SK-N-SH (cell line): ENCODE measurements around the gene PTPRB. TPM values are rescaled to one million over a fixed set of nuclear protein-coding genes. Genes with fewer than 3 reads are reported as not detected.
A peak's percentile ranks its signal among the peaks of the same experiment; 100 is the strongest.

ENCODE experiments used
- CTCF ChIA-PET: fragments of 300-600, 350-600 bp; formaldehyde crosslinking; extraction: SDS; loops from one replicate; lab custom pipeline; 2021; lab: Yijun Ruan, JAX
- POLR2A ChIA-PET: fragments of 350-600 bp; sonication (Branson Sonifier 250); formaldehyde crosslinking; extraction: SDS; loops from one replicate; lab custom pipeline; 2020; ENCODE audit warnings: antibody characterized with exemption, inconsistent platforms; lab: Yijun Ruan, JAX
- DNase-seq: peaks from one replicate; pipeline ENCODE4 v3.0.0; 2012
- H2AFZ ChIP-seq: fragments of 200-600 bp; sonication (generic); 2 replicates; pipeline ENCODE4 v1.8.1; 2016; ENCODE audit warnings: antibody characterized with exemption, mild to moderate bottlenecking, low read depth
- H3F3A ChIP-seq: fragments of 200-600 bp; sonication (generic); replicated peaks from 2 replicates; pipeline ENCODE3; 2016; ENCODE audit warnings: antibody characterized with exemption, mild to moderate bottlenecking; ENCODE audit not compliant: insufficient read depth
- H3K27ac ChIP-seq, 2 experiments: fragments of 200-500 bp in 1 of 2; fragments of 200-600 bp in 1 of 2; sonication (Bioruptor generic) in 1 of 2; sonication (generic), shearing (Covaris generic) in 1 of 2; 2 replicates each; pipeline versions ENCODE4 v1.5.1 to v1.6.1; 2014 to 2016; ENCODE audit warnings: low read depth in 2 of 2, inconsistent platforms in 1 of 2, low read length in 1 of 2, mild to moderate bottlenecking in 1 of 2, mixed read lengths in 1 of 2
- H3K27me3 ChIP-seq: fragments of 200-600 bp; sonication (generic), shearing (Covaris generic); 2 replicates; pipeline ENCODE4 v1.6.1; 2016; ENCODE audit warnings: mixed run types; ENCODE audit not compliant: insufficient read depth
- H3K36me3 ChIP-seq, 2 experiments: fragments of 200-500 bp in 1 of 2; fragments of 200-600 bp in 1 of 2; sonication (Bioruptor generic) in 1 of 2; sonication (generic) in 1 of 2; replicated peaks in 1 of 2; 2 replicates each; pipeline versions ENCODE3 to v1.5.1; 2014 to 2016; ENCODE audit warnings: low read length in 1 of 2, mild to moderate bottlenecking in 1 of 2; ENCODE audit not compliant: insufficient read depth in 2 of 2, control insufficient read depth in 1 of 2
- H3K4me1 ChIP-seq, 2 experiments: fragments of 200-500 bp in 1 of 2; fragments of 200-600 bp in 1 of 2; sonication (Bioruptor generic) in 1 of 2; sonication (generic), shearing (Covaris generic) in 1 of 2; 2 replicates each; pipeline versions ENCODE4 v1.5.1 to v1.6.1; 2014 to 2016; ENCODE audit warnings: low read depth in 1 of 2, low read length in 1 of 2, mixed run types in 1 of 2; ENCODE audit not compliant: insufficient read depth in 2 of 2, control insufficient read depth in 1 of 2
- H3K4me2 ChIP-seq: fragments of 200-600 bp; sonication (generic), shearing (Covaris generic); 2 replicates; pipeline ENCODE4 v1.6.1; 2017; ENCODE audit warnings: mixed run types
- H3K4me3 ChIP-seq, 2 experiments: fragments of 200-500 bp in 1 of 2; fragments of 200-600 bp in 1 of 2; sonication (Bioruptor generic) in 1 of 2; sonication (generic), shearing (Covaris generic) in 1 of 2; 2 replicates each; pipeline versions ENCODE4 v1.5.1 to v1.8.1; 2014 to 2016; ENCODE audit warnings: low read depth in 2 of 2, inconsistent platforms in 1 of 2, low read length in 1 of 2, mild to moderate bottlenecking in 1 of 2, mixed read lengths in 1 of 2, moderate library complexity in 1 of 2
- H3K79me2 ChIP-seq: fragments of 200-600 bp; sonication (generic); 2 replicates; pipeline ENCODE4 v1.8.1; 2017; ENCODE audit warnings: mild to moderate bottlenecking; ENCODE audit not compliant: insufficient read depth
- H3K9ac ChIP-seq: fragments of 200-600 bp; sonication (generic); 2 replicates; pipeline ENCODE4 v1.6.1; 2017; ENCODE audit warnings: mixed run types
- H3K9me2 ChIP-seq: fragments of 200-600 bp; sonication (generic); 2 replicates; pipeline ENCODE4 v1.6.1; 2017; ENCODE audit warnings: mixed run types
- H3K9me3 ChIP-seq: fragments of 200-600 bp; sonication (generic); 2 replicates; pipeline ENCODE4 v1.6.1; 2017; ENCODE audit warnings: mixed run types, mild to moderate bottlenecking, moderate library complexity
- H4K20me1 ChIP-seq: fragments of 200-600 bp; sonication (generic); 2 replicates; pipeline ENCODE4 v1.6.1; 2017; ENCODE audit warnings: mild to moderate bottlenecking, mixed run types; ENCODE audit not compliant: insufficient read depth
- CHD2 ChIP-seq: fragments of 150-350 bp; IDR thresholded peaks from 2 replicates; pipeline ENCODE4 v1.6.1; 2018; ENCODE audit warnings: low read length; ENCODE audit not compliant: partially characterized antibody
- EP300 ChIP-seq, 2 experiments: IDR thresholded peaks; 2 replicates each; pipeline versions ENCODE4 v1.4.0 to v1.6.1; 2012; ENCODE audit warnings: borderline replicate concordance in 1 of 2, low read depth in 1 of 2, low read length in 1 of 2
- EZH2phosphoT487 ChIP-seq: fragments of 200-600 bp; sonication (generic); IDR thresholded peaks from 2 replicates; pipeline ENCODE4 v1.6.1; 2017; ENCODE audit warnings: low read depth, mixed run types, mild to moderate bottlenecking, antibody characterized with exemption, moderate library complexity, borderline replicate concordance
- FOXJ3 ChIP-seq: sonication (generic); formaldehyde crosslinking; IDR thresholded peaks from 2 replicates; pipeline ENCODE4 v1.5.1; 2020; ENCODE audit warnings: mild to moderate bottlenecking, missing genetic modification reagents
- GABPA ChIP-seq: IDR thresholded peaks from 2 replicates; pipeline ENCODE4 v1.4.0; 2012; ENCODE audit warnings: low read depth, mild to moderate bottlenecking
- GATA2 ChIP-seq: sonication (generic); formaldehyde crosslinking; IDR thresholded peaks from 2 replicates; pipeline ENCODE4 v1.5.0; 2020; ENCODE audit warnings: mild to moderate bottlenecking, missing genetic modification reagents
- JUND ChIP-seq: IDR thresholded peaks from 2 replicates; pipeline ENCODE4 v1.4.0; 2012
- NFIC ChIP-seq: IDR thresholded peaks from 2 replicates; pipeline ENCODE4 v1.4.0; 2012; ENCODE audit warnings: borderline replicate concordance
- RCOR1 ChIP-seq: fragments of 150-350 bp; IDR thresholded peaks from 2 replicates; pipeline ENCODE4 v1.6.1; 2017; ENCODE audit warnings: antibody characterized with exemption, low read length
- RXRA ChIP-seq: IDR thresholded peaks from 2 replicates; pipeline ENCODE4 v1.4.0; 2012; ENCODE audit warnings: low read depth, mild to moderate bottlenecking, borderline replicate concordance
- SIN3A ChIP-seq: IDR thresholded peaks from 2 replicates; pipeline ENCODE4 v1.6.1; 2012; ENCODE audit warnings: low read depth, mild to moderate bottlenecking, low read length, moderate library complexity, borderline replicate concordance
- TEAD4 ChIP-seq: IDR thresholded peaks from 2 replicates; pipeline ENCODE4 v1.4.0; 2012; ENCODE audit warnings: mild to moderate bottlenecking, borderline replicate concordance; ENCODE audit not compliant: insufficient read depth
- WGBS: methylation state at CpG from one replicate; pipeline ENCODE4 v1.1.6; 2017; ENCODE audit warnings: low lambda C conversion rate; 5-methylcytosine and 5-hydroxymethylcytosine counted together
- polyA plus RNA-seq, 3 experiments: library from polyadenylated mRNA; depleted of rRNA; stranded (reverse); fragments of >200 nt; gene quantifications; 2 replicates each; pipeline ENCODE4 v1.2.3, GENCODE V29; 2012
- TF ChIP-seq, protein P1 (sequence below): IDR thresholded peaks from 2 replicates; pipeline ENCODE4 v1.4.0; 2012; ENCODE audit warnings: low read depth, borderline replicate concordance
- TF ChIP-seq, protein P2 (sequence below): IDR thresholded peaks from 2 replicates; pipeline ENCODE4 v1.4.0; 2012; ENCODE audit warnings: low read depth, borderline replicate concordance
- TF ChIP-seq, protein P3 (sequence below): fragments of 150-350 bp; IDR thresholded peaks from 2 replicates; pipeline ENCODE4 v1.6.1; 2017; ENCODE audit warnings: antibody characterized with exemption, low read length, low read depth, borderline replicate concordance
- TF ChIP-seq, protein P4 (sequence below): IDR thresholded peaks from 2 replicates; pipeline ENCODE4 v1.4.0; 2012; ENCODE audit warnings: low read depth

The PTPRB gene
- polyA plus RNA-seq, 1 of the 3 experiments (the other 2 are of a cell fraction) = 1.1 TPM

DNA sequence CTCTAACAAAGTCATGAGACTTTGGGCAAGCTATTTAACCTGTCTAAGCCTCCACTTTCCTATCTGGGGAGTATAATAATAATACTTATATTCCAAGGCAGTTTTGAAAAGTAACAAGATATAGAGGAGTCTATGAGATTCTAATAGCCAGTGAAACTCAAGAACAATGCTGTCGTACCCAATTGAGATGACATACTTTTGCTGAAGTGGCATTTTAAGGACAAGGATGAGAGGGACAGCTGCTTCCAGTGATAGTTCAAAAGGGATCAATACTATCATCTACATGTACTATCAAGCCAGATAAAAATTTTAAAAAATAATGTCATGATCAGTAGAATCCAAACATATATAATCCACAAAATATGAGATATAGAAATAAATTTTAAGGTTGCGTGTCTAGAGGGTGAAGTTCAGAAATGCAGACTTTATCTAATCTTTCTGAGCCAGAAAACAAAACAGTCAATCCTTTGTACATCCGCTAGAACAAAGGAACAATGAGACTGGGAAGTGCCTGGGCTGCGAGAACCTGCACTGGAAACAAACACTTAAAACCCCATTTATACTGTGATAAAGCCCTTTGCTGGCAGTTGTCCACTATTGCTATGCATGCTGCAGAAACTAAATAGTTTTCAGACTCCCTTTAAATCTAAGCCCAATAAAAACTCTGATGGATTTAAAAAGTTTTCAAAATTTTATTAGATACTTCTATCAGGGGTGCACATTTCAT, 38.6 kb downstream of the PTPRB start:
- Histone ChIP-seq H3K9ac (no peak overlapping the region), H3K4me3 (no peak overlapping the region), H3F3A (no peaks in the 10 kb centered on the region), H3K27ac (peak overlapping the region in 1 of 2 experiments; percentile 22; a peak in 1 of 4 replicates), H3K27me3 (no peaks in the 10 kb centered on the region), H3K79me2 (no peaks in the 10 kb centered on the region), H3K36me3 (no peaks in the 10 kb centered on the region), H3K9me3 (no peaks in the 10 kb centered on the region), H4K20me1 (no peaks in the 10 kb centered on the region), H3K9me2 (no peaks in the 10 kb centered on the region), H2AFZ (no peak overlapping the region), H3K4me2 (no peak overlapping the region), H3K4me1 (no peaks in the 10 kb centered on the region; a peak in 1 of 4 replicates)
- ChIA-PET CTCF (interaction anchor here (1.2 to 1.8 kb wide), 2 partner anchors 22 to 121 kb away, joined by 4 to 5 read pairs; no protein-coding TSS in a partner anchor), POLR2A (no interaction called here)
- DNase-seq = peak; percentile 21
- WGBS = 82% methylated on average over 4 of the region's 4 CpGs
- TF ChIP-seq EP300 (IDR thresholded peaks at IDR 0.05; ENCODE audit: borderline replicate concordance in 1 of 2, low read depth in 1 of 2, low read length in 1 of 2) = no peak
- TF ChIP-seq, protein P1, sequence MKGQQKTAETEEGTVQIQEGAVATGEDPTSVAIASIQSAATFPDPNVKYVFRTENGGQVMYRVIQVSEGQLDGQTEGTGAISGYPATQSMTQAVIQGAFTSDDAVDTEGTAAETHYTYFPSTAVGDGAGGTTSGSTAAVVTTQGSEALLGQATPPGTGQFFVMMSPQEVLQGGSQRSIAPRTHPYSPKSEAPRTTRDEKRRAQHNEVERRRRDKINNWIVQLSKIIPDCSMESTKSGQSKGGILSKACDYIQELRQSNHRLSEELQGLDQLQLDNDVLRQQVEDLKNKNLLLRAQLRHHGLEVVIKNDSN = no peak
- no peak for TF ChIP-seq GATA2 (CRISPR knock-in tag)
- no peak for TF ChIP-seq RCOR1
- TF ChIP-seq SIN3A = no peak
- TF ChIP-seq FOXJ3 (CRISPR knock-in tag) = no peak
- TF ChIP-seq, protein P2, sequence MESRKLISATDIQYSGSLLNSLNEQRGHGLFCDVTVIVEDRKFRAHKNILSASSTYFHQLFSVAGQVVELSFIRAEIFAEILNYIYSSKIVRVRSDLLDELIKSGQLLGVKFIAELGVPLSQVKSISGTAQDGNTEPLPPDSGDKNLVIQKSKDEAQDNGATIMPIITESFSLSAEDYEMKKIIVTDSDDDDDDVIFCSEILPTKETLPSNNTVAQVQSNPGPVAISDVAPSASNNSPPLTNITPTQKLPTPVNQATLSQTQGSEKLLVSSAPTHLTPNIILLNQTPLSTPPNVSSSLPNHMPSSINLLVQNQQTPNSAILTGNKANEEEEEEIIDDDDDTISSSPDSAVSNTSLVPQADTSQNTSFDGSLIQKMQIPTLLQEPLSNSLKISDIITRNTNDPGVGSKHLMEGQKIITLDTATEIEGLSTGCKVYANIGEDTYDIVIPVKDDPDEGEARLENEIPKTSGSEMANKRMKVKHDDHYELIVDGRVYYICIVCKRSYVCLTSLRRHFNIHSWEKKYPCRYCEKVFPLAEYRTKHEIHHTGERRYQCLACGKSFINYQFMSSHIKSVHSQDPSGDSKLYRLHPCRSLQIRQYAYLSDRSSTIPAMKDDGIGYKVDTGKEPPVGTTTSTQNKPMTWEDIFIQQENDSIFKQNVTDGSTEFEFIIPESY = no peak
- no peak for TF ChIP-seq TEAD4
- no peak for TF ChIP-seq JUND
- TF ChIP-seq GABPA = no peak
- TF ChIP-seq, protein P3, sequence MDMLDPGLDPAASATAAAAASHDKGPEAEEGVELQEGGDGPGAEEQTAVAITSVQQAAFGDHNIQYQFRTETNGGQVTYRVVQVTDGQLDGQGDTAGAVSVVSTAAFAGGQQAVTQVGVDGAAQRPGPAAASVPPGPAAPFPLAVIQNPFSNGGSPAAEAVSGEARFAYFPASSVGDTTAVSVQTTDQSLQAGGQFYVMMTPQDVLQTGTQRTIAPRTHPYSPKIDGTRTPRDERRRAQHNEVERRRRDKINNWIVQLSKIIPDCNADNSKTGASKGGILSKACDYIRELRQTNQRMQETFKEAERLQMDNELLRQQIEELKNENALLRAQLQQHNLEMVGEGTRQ = no peak
- no peak for TF ChIP-seq EZH2phosphoT487
- TF ChIP-seq, protein P4, sequence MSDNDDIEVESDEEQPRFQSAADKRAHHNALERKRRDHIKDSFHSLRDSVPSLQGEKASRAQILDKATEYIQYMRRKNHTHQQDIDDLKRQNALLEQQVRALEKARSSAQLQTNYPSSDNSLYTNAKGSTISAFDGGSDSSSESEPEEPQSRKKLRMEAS = no peak
- no peak for TF ChIP-seq RXRA
- TF ChIP-seq CHD2 = no peak
- no peak for TF ChIP-seq NFIC
